ENCODE data around the gene ALDOC. TPM values are rescaled to one million over a fixed set of nuclear protein-coding genes. Genes with fewer than 3 reads are reported as not detected.

Gene ALDOC
- total RNA-seq, 1 donor from 2014 or later, result 16.1 TPM

DNA sequence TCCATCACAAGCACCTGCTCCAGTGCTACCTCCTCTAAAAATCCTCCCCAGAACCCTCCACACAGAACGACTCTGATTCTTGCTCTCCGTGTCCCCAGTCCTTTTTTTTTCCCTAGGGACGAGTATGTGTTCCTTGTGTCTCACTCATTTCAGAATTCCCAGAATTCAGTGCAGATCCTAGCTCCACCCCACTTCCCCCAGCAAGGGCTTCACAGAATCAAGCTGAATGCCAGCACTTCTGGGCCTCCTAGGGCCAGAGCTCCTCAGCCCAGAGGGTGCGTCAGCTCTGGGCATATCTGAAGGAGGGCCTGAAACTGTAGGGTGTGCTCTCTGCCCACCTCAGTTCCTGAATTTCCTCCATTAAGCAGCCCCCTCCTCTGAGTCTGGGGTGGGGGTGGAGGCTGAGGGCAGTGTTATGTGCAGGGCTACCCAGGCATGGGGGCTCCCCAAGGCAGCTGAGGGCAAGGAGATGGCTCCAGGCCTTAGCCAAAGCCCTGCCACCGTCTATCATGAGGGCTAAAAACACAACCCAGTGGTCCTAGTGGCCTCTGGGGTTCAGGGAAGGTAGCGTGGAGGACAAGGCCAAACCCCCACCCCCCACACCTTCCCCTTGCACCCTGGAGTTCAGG is 30.8 kb downstream of the ALDOC start:
- Mint-ChIP-seq H3K4me3 (no peak overlapping the region), H3K9me3 (no peaks in the 10 kb centered on the region), H3K27me3 (ENCODE audit: low read depth) (no peaks in the 10 kb centered on the region), H3K4me1 (peaks cover 14% of the 10 kb centered on the region), H3K27ac (ENCODE audit: unreplicated experiment) (peak overlapping the region; percentile 35), H3K36me3 (ENCODE audit: low read depth) (no peaks in the 10 kb centered on the region)
- TF ChIP-seq, protein P1, sequence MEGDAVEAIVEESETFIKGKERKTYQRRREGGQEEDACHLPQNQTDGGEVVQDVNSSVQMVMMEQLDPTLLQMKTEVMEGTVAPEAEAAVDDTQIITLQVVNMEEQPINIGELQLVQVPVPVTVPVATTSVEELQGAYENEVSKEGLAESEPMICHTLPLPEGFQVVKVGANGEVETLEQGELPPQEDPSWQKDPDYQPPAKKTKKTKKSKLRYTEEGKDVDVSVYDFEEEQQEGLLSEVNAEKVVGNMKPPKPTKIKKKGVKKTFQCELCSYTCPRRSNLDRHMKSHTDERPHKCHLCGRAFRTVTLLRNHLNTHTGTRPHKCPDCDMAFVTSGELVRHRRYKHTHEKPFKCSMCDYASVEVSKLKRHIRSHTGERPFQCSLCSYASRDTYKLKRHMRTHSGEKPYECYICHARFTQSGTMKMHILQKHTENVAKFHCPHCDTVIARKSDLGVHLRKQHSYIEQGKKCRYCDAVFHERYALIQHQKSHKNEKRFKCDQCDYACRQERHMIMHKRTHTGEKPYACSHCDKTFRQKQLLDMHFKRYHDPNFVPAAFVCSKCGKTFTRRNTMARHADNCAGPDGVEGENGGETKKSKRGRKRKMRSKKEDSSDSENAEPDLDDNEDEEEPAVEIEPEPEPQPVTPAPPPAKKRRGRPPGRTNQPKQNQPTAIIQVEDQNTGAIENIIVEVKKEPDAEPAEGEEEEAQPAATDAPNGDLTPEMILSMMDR (conservative IDR thresholded peaks at IDR 0.05), result no peak
- DNase-seq (ENCODE audit: low read depth, low spot score), result no peak

DNA sequence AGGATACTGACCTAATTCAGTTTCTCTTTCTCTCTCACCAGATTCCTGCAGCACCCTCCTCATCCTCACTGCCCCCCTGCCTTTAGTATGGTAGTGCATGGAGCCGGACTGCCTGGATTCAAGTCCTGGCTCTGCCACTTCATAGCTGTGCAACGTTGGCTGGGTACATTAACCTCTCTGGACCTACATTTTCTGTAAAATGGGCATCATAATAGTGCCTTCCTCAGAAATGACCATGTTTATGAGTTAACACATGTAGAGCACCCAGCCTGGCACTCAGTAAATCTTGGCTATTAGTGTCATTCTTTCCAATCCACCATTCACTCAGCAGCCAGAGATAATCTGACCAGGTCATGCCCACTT is 31.6 kb downstream of the ALDOC start:
- Mint-ChIP-seq H3K36me3 (ENCODE audit: low read depth) (no peaks in the 10 kb centered on the region), H3K27me3 (ENCODE audit: low read depth) (no peaks in the 10 kb centered on the region), H3K4me3 (no peak overlapping the region), H3K9me3 (no peaks in the 10 kb centered on the region), H3K4me1 (peaks cover 6% of the 10 kb centered on the region), H3K27ac (ENCODE audit: unreplicated experiment) (no peak overlapping the region)
- no peak for DNase-seq (ENCODE audit: low read depth, low spot score)
- TF ChIP-seq, protein P1 (conservative IDR thresholded peaks at IDR 0.05), result no peak

DNA sequence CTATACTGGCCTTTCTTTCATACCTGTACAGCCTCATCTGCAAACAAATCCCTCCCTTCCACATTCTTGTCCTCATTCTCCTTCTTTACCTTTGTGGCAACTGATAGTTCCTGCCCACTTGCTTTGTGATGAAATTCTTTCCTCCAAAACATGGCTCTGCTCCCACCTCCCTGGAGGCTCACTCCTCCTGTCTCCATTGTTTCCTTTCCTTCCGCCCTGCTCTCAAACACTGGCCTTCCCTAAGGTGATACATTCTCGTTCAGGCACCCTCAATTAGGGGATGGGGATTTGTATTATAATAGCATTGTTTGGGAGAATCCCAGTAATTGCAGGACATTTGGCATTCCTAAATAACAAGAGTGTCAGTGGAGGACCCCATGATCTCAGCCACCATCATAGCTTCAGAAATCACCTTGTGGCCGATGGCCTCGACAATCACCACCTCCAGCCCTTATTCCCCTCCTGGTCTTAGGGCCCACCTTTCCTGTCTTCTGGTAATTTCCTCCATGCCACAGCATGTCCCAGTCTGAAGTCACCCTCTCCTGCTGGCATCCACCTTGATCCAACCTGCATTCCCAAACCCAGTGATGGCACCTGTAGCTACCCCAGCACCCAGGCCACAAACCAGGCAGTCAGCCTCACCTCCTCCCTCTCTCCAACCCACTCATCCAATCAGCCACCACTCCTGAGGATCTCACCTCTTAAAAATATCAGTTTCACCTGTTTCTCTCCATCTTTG is 32.1 kb downstream of the ALDOC start:
- TF ChIP-seq, protein P1 (conservative IDR thresholded peaks at IDR 0.05), result no peak
- Mint-ChIP-seq H3K4me1 (peaks cover 4% of the 10 kb centered on the region), H3K27me3 (ENCODE audit: low read depth) (no peaks in the 10 kb centered on the region), H3K27ac (ENCODE audit: unreplicated experiment) (no peak overlapping the region), H3K36me3 (ENCODE audit: low read depth) (no peaks in the 10 kb centered on the region), H3K4me3 (no peak overlapping the region), H3K9me3 (no peaks in the 10 kb centered on the region)
- DNase-seq (ENCODE audit: low read depth, low spot score), result no peak

DNA sequence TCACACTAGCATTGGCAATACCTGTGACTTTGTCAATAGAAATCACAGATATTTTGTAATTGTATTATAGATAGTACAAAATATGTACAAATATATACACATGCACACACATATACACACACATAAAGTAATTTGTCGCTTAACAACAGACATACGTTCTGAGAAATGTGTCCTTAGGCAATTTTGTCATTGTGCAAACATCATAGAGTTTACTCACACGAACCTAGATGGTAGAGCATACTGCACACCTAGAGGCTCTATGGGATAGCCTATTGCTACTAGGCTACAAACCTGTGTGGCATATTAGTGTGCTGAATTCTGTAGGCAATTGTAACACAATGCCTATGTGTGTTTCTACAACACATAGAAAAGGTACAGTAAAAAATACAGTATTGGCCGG is 35.3 kb downstream of the ALDOC start:
- H3K9me3 Mint-ChIP-seq, result no peaks in the 10 kb centered on the region
- no peaks in the 10 kb centered on the region for H3K4me1 Mint-ChIP-seq
- no peak for DNase-seq (ENCODE audit: low read depth, low spot score)
- no peak overlapping the region for H3K4me3 Mint-ChIP-seq
- H3K27me3 Mint-ChIP-seq (ENCODE audit: low read depth), result peaks cover 4% of the 10 kb centered on the region
- no peaks in the 10 kb centered on the region for H3K36me3 Mint-ChIP-seq (ENCODE audit: low read depth)
- TF ChIP-seq, protein P1 (conservative IDR thresholded peaks at IDR 0.05), result no peak
- no peak overlapping the region for H3K27ac Mint-ChIP-seq (ENCODE audit: unreplicated experiment)

DNA sequence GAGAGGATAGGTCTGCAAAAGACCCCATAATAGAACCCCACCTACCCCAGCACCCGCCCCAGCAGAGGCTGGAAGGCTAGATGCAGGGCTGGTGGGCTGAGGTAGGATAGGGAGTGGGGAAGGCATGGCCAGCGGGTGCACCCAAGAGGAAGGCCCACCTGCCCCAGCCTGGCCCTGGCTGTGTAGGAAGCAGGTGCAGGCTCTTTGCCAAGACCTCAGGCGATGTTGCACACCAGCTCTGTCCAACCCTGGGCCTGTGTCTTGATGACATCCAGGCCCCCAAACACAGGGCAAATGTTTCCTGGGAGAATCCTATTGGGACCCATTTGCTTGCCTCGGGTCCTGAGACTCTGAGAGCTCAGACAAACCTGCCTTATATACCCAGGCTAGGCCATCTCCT is 36.5 kb downstream of the ALDOC start:
- Mint-ChIP-seq H3K4me1 (no peaks in the 10 kb centered on the region), H3K36me3 (ENCODE audit: low read depth) (no peaks in the 10 kb centered on the region), H3K27me3 (ENCODE audit: low read depth) (peaks cover 4% of the 10 kb centered on the region)

More for the DNA sequence above, 36.5 kb downstream of the ALDOC start:
- Mint-ChIP-seq H3K27ac (ENCODE audit: unreplicated experiment) (no peak overlapping the region), H3K4me3 (no peak overlapping the region), H3K9me3 (no peaks in the 10 kb centered on the region)
- TF ChIP-seq, protein P1 (conservative IDR thresholded peaks at IDR 0.05), result no peak
- DNase-seq (ENCODE audit: low read depth, low spot score), result no peak
